ENCODE data around the gene SRSF6. TPM values are rescaled to one million over a fixed set of nuclear protein-coding genes. Genes with fewer than 3 reads are reported as not detected.

SRSF6 gene
- total and polyA plus RNA-seq, 10 of the 15 experiments (the other 5 are each of a cell fraction or from before 2014, with no cell fraction given): 57.2 to 191 (median 108) TPM

- TF ChIP-seq, protein P1, sequence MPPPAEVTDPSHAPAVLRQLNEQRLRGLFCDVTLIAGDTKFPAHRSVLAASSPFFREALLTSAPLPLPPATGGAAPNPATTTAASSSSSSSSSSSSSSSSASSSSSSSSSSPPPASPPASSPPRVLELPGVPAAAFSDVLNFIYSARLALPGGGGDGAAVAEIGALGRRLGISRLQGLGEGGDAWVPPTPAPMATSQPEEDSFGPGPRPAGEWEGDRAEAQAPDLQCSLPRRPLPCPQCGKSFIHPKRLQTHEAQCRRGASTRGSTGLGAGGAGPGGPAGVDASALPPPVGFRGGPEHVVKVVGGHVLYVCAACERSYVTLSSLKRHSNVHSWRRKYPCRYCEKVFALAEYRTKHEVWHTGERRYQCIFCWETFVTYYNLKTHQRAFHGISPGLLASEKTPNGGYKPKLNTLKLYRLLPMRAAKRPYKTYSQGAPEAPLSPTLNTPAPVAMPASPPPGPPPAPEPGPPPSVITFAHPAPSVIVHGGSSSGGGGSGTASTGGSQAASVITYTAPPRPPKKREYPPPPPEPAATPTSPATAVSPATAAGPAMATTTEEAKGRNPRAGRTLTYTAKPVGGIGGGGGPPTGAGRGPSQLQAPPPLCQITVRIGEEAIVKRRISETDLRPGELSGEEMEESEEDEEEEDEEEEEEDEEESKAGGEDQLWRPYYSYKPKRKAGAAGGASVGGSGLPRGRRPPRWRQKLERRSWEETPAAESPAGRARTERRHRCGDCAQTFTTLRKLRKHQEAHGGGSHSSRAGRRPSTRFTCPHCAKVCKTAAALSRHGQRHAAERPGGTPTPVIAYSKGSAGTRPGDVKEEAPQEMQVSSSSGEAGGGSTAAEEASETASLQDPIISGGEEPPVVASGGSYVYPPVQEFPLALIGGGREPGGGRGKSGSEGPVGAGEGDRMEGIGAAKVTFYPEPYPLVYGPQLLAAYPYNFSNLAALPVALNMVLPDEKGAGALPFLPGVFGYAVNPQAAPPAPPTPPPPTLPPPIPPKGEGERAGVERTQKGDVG (CRISPR knock-in tag; IDR thresholded peaks at IDR 0.05): peak; percentile 40; the same call in 1 of the 2 replicates
- TF ChIP-seq POLR2AphosphoS5 (IDR thresholded peaks at IDR 0.05; ENCODE audit: low read length) (peak; percentile 99), YBX1 (IDR thresholded peaks at IDR 0.05) (no peak), POU2F2 (IDR thresholded peaks at IDR 0.05; ENCODE audit: borderline replicate concordance, low read depth, low read length) (peak; percentile 95), TBL1XR1 (IDR thresholded peaks at IDR 0.05; ENCODE audit: low read depth, low read length) (peak; percentile 43; the same call in 1 of the 2 replicates), SPI1 (IDR thresholded peaks at IDR 0.05; ENCODE audit: borderline replicate concordance, insufficient read depth, low read depth, low read length) (no peak), PKNOX1 (IDR thresholded peaks at IDR 0.05) (peak; percentile 81), CHD1 (IDR thresholded peaks at IDR 0.05; ENCODE audit: low read depth, low read length) (peak; percentile 92; the same call in 1 of the 2 replicates), BHLHE40 (IDR thresholded peaks at IDR 0.05; ENCODE audit: borderline replicate concordance in 1 of 2, low read depth in 2 of 2, low read length in 1 of 2) (peak; percentile 25 to 90; a peak in 2 of 4 replicates), CHD2 (IDR thresholded peaks at IDR 0.05; ENCODE audit: borderline replicate concordance, low read depth, low read length) (peak; percentile 7; the same call in 1 of the 2 replicates), MTA3 (IDR thresholded peaks at IDR 0.05; ENCODE audit: borderline replicate concordance, low read length) (no peak), NFIC (IDR thresholded peaks at IDR 0.05; ENCODE audit: low read depth, low read length) (no peak; the same call in 1 of the 2 replicates), ZNF274 (IDR thresholded peaks at IDR 0.05; ENCODE audit: insufficient read depth, insufficient read length) (no peak), ZNF207 (IDR thresholded peaks at IDR 0.05; ENCODE audit: borderline replicate concordance) (peak; percentile 98), MXI1 (IDR thresholded peaks at IDR 0.05; ENCODE audit: low read depth, low read length) (0 out of 2 replicates have a peak, but pooled peaks have one; percentile 29)
- TF ChIP-seq, protein P2, sequence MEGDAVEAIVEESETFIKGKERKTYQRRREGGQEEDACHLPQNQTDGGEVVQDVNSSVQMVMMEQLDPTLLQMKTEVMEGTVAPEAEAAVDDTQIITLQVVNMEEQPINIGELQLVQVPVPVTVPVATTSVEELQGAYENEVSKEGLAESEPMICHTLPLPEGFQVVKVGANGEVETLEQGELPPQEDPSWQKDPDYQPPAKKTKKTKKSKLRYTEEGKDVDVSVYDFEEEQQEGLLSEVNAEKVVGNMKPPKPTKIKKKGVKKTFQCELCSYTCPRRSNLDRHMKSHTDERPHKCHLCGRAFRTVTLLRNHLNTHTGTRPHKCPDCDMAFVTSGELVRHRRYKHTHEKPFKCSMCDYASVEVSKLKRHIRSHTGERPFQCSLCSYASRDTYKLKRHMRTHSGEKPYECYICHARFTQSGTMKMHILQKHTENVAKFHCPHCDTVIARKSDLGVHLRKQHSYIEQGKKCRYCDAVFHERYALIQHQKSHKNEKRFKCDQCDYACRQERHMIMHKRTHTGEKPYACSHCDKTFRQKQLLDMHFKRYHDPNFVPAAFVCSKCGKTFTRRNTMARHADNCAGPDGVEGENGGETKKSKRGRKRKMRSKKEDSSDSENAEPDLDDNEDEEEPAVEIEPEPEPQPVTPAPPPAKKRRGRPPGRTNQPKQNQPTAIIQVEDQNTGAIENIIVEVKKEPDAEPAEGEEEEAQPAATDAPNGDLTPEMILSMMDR (IDR thresholded peaks at IDR 0.05 in 2 of 3, conservative IDR thresholded peaks at IDR 0.05 in 1 of 3; ENCODE audit: control insufficient read depth in 2 of 3, extremely low read depth in 1 of 3, insufficient read depth in 1 of 3, low read depth in 3 of 3, low read length in 3 of 3): no peak
- TF ChIP-seq, protein P3, sequence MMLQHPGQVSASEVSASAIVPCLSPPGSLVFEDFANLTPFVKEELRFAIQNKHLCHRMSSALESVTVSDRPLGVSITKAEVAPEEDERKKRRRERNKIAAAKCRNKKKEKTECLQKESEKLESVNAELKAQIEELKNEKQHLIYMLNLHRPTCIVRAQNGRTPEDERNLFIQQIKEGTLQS (IDR thresholded peaks at IDR 0.05; ENCODE audit: borderline replicate concordance, extremely low read depth, low read depth, low read length): no peak
These were observed at the start of gene SRSF6 (continued) for GRCh38 chr20:43457640-43458421.
